ENCODE measurements around the gene COL4A2.

The COL4A2 gene

DNA sequence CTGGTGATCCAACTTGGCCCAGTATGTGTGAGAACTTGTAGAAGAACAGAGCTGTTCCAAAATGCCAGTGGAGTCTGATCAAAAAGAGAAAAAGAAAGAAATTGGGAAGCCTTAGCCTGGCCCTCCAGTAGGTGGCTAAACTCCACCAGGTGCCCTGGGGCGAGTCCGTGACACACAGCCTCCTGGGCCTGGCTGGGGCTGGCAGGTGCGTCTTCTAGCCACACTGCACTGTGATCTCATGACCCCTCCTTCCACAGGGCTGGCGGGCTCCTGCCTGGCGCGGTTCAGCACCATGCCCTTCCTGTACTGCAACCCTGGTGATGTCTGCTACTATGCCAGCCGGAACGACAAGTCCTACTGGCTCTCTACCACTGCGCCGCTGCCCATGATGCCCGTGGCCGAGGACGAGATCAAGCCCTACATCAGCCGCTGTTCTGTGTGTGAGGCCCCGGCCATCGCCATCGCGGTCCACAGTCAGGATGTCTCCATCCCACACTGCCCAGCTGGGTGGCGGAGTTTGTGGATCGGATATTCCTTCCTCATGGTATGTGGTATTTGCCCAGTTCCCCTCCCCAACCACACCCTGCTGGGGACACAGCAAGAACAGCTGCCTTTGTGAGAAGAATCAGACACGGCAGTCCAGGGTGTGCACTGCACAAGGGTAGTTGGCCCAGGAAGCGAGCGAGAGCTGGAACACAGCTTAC, 200.7 kb downstream of the COL4A2 start:
- no peak for TF ChIP-seq CTCF (conservative IDR thresholded peaks at IDR 0.05; ENCODE audit: low read length)
- DNase-seq (ENCODE audit: low read depth): no peak
- no peak overlapping the region for H3K4me3 ChIP-seq (ENCODE audit: low read length)

- H3K4me3 ChIP-seq (ENCODE audit: low read length): no peak overlapping the region
- no peak for TF ChIP-seq CTCF (conservative IDR thresholded peaks at IDR 0.05; ENCODE audit: low read length)
- DNase-seq (ENCODE audit: low read depth): no peak
Observed at GRCh38 chr13:110509478-110509926, 202.4 kb downstream of the COL4A2 start.

- no peak overlapping the region for H3K4me3 ChIP-seq (ENCODE audit: low read length)
- peak; percentile 22 for DNase-seq (ENCODE audit: low read depth)
- no peak for TF ChIP-seq CTCF (conservative IDR thresholded peaks at IDR 0.05; ENCODE audit: low read length)
Observed at GRCh38 chr13:110509971-110510786, 203.1 kb downstream of the COL4A2 start.

- DNase-seq (ENCODE audit: low read depth): no peak
- TF ChIP-seq CTCF (conservative IDR thresholded peaks at IDR 0.05; ENCODE audit: low read length): no peak
- no peak overlapping the region for H3K4me3 ChIP-seq (ENCODE audit: low read length)
Observed at GRCh38 chr13:110511509-110512181, 204.6 kb downstream of the COL4A2 start.

- TF ChIP-seq CTCF (conservative IDR thresholded peaks at IDR 0.05; ENCODE audit: low read length): no peak
- H3K4me3 ChIP-seq (ENCODE audit: low read length): no peak overlapping the region
- DNase-seq (ENCODE audit: low read depth): no peak
Observed at GRCh38 chr13:110512198-110512740, 205.2 kb downstream of the COL4A2 start.

GRCh38 chr13:110516500-110516899, 209.4 kb downstream of the COL4A2 start:
- no peak for DNase-seq (ENCODE audit: low read depth)
- no peak overlapping the region for H3K4me3 ChIP-seq (ENCODE audit: low read length)
- TF ChIP-seq CTCF (conservative IDR thresholded peaks at IDR 0.05; ENCODE audit: low read length): no peak

Data from AG10803 (cell line).